DMS79 treated with DMSO at 0.1 percent for 48 hours (cell line): Measurements from ENCODE around the gene LAMA5.

ENCODE experiments used
- DNase-seq: peaks from one replicate; lab custom pipeline; 2025; lab: John Stamatoyannopoulos, UW

Gene LAMA5

GRCh38 chr20:62326959-62327725, 40.0 kb downstream of the LAMA5 start:
- DNase-seq: no peak

DNA sequence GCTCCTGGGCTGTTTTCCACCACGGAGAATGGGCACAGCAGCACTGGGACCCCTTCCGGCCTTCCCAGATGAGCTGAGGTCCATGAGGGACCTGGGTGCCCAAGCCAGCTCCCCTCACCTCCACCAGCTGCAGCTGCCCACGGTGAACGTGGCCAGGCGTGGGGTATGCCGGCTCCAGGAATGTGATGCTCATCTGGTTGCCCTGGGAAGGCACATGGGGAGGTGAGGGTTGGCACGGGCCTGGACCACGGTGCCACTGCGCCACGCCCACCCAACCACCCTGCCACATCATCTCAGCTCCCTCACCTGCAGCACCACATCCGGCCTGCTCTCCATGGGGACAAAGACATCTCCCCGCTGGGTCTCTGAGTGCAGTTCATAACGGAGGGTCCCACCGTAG, 40.6 kb downstream of the LAMA5 start:
- DNase-seq: no peak

DNA sequence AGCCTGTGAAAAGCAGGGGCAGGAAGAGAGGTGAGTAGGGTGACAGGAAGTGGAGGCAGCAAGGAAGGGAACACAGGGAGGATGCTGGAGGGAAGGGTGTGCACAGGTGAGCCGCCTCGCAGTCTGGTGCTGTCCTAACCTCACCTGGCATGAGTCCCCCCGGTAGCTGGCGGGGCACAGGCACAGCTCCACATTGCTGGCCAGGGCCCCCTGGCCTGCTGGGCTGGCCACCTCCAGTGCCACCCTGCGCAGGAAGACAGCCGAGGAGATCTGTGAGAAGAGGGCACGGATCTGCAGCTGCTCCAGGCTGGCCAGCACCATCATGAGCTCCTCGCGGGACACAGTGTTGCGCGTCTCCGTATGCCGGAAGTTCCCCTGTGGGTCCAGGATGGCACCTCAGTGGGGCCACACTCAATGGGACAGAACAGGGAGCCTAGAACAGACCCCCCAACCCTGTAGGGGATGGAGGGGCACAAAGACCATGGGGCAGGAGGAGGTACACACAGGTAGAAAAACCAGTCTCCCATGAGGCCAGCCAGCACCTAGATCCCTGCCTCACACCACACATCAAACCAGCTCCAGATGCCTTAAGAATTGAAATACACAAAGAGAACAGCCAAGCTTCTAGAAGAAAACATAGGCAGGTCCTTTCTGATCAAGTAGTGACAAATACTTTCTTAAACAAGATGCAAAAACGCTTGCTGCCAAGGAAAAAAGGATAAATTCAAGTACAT, 41.8 kb downstream of the LAMA5 start:
- no peak for DNase-seq

DNA sequence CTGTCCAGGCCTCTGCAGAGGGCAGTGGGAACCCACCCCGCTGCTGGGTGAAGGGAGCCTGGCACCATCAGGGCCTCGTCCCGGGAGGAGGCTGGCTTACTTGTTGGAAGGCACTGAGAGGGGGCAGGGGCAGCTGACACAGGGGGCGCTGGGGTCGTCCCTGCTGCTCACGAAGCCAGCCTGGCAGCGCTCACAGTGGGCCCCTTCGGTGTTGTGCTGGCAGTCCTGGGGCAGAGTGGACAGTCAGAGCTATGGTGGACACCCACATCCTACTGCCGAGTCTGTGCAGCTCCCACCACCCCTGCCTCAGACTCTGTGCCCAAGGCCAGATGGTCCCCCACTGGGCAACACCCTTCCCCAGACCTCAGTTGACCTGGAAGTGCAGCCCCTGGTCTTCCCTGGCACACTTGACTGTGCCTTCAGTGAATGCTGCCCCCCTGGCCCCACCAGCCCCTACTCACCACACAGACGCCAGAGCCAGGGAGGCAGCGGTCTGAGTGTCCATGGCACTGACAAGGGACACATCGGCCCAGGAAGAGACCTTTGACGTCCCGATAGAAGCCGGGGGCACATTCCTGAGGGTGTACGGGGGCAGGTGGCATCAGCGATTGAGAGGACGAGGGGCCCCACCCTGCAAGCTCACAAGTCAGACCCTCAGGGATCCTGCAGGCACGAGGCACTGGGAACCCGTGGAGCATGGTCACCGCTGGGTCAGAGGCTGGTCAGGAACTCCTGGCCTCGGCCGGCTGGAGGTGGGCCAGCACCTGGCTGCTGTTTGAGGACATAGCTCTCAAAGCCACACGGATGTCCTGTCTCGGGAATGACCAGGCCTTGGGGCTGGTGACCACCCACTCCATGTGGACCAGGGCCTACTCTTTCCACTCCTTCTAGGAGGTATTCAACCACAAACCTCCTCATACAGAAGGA, 42.9 kb downstream of the LAMA5 start:
- DNase-seq: no peak

DNA sequence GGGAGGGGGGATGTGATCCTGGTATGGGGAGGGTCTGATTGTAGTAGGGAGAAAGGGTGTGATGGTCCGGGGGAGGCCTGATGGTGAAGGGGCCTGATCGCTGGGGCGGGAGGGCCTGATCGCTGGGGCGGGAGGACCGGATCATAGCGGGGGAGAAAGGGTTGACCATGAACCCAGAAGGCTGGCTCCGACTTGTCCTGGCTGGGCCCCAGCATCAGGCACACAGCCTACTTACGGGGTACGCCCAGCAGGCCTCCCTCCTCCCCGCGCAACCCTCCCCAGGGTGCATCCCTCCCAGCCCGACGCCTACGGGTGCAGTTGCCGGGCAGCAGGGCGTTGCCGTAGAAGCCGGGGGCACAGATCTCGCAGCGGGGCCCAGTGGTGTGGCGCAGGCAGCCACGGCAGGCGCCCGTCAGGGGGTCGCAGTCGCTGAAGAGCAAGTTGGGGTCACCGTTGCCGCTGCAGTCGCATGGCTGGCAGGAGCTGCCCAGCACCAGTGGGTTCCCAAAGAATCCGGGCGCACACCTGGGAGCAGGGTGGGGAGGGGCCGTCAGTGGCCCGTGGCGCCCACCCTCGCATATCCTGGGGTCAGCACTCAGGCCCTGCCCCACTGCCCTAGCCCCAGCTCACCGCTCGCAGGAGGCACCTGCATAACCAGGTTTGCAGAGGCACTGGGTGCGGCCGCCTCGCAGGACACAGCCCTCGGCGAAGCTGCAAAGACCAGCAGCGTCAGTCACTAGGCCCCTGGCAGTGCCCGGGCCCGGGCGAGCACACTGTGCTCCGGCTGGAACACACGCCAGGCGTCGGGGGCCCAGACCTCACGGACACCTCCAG, 43.7 kb downstream of the LAMA5 start:
- DNase-seq: no peak

DNA sequence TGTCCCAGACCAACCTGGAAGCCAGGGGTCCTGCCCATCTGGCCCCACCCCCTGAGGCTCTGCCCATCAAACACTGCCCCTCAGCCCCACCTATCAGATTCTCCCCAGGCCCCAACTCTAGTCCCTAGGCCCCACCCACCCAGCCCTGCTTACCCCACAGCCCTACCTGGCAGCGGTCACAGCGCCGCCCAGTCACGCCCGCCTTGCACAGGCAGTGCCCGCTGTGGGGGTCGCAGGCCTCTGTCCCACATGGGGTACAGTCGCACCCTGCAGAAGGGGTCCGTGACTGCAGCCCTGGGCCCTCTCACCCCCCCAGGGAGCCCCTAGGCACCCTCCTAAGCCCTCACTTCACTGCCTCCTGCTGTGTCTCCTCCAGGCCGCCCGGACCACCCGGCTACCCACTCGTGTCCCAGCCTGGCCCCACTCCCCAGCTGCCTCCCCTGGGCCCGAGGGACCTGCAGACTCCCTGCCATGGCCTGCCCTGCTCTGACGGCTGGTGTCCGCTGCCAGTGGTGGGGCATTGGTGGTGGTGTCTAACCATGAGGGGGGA, 44.5 kb downstream of the LAMA5 start:
- DNase-seq: no peak

DNA sequence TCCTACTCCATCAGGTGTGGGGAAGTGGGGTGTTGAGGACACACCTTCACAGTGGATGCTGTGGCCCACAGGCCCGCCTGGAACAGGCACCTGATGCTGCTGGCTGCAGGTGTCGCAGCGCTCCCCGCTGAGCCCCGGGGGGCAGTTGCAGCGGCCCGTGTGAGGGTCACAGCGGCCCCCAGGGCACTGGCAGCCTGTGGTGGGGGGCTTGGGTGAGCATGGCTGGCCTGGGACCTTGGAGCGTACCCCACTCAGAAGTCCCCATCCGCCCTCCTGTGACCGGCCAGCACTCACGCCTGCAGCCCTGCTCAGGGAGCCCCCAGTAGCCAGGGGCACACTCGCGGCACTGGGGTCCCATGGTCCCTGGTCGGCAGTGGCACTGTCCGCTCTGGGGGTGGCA, 45.1 kb downstream of the LAMA5 start:
- no peak for DNase-seq

- DNase-seq: no peak
Observed at GRCh38 chr20:62321521-62321948, 45.6 kb downstream of the LAMA5 start.

DNA sequence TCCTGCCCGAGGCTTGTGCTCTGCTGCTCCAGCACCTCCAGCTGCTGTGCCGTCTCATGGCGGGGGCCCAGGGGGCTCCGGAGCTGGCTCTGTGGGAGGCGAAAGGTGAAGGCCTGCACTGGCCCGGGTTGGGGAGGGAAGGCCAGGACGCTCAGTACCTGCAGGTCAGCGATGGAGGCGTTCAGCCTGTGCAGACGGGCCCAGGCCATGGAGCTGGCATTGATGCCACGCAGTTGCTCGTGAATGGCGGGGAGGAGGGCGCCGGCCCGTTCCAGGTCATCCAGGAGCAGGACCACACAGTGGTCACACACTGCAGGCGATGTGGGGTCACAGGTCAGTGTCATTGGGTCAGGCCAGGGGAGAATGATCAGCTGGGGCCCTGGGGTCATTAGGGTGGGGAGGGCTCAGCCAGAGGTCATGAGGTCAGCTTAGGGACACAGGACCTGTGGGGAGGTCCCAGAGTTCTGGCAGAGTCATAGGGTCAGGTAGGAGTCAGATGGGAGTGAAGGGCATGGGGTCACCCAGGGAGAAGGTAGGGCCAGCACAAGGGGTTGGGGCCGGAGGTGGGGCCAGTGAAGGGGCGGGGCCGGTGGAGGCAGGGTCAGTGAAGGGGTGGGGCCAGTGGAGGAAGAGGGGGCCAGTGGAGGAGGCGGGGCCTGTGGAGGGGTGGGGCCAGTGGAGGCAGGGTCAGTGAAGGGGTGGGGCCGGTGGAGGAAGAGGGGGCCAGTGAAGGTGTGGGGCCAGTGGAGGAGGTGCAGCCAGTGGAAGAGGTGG, 46.3 kb downstream of the LAMA5 start:
- no peak for DNase-seq

GRCh38 chr20:62319346-62319909, 47.7 kb downstream of the LAMA5 start:
- no peak for DNase-seq

DNA sequence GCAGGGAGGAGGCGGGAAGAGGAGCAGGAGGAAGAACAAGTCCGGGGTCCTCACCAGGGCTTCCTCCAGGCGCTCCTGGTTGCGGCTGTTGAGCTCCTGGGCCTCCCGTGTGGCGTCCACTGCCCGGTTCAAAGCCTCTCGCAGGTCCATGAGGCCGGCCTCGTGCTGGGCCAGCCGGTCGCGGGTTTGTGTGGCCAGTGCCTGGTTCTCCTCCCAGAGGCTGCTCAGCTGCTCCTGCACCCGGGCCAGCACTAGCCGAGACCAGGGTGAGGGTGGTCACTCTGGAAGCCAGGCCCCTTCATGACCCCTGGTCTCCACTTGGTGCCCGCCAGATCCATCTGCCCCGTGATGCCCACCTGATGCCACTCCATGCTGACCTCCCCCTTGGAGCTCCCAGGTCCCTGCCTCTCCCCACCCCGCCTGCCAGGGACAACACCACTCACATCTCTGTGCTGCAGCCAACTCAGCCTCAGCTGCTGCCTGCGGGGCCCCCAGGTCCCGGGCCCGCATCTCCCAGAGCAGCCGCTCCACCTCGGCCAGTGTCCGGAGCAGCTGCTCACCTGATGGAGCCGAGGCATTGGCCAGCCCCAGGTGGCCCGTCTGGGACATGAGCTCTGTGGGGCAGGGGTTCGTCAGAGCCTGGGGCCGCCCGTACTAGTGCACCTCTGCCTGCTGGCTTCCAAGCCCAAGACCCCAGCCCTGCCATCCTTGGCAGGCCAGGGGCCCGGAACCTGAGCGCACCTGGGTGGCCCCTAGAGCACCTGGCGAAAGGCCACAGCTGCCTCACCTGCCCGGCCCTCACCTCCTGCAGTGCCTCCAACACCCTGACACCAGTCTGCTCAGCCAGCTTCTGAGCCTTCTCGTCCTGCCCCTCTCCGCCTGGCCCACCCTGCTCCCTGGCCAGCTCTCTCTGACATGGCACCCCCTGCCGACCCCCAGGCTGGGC, 48.4 kb downstream of the LAMA5 start:
- no peak for DNase-seq

DNA sequence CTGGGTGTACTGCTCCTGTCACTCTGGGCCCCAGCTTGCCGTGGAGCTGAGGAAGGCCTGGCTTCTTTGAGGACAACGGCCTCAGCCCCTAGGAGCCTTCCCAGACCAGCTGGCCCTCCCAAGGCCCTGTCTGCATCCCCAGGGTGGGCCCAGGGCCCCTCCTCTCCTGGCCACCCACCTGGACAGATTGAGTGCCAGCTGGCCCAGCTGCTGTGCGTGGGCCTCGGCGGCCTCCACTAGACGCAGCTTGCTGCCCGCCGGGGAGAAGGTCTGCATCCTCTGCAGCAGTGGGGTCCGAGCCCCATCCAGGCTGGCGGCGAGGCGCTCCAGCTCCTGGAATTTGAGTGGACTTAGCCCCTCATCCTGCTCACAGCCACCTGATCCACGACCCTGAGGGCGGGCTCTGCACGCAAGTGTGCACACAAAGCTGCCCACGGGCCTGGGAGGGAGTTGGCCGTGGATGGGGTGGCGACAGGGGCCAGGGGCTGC, 49.9 kb downstream of the LAMA5 start:
- no peak for DNase-seq

DNA sequence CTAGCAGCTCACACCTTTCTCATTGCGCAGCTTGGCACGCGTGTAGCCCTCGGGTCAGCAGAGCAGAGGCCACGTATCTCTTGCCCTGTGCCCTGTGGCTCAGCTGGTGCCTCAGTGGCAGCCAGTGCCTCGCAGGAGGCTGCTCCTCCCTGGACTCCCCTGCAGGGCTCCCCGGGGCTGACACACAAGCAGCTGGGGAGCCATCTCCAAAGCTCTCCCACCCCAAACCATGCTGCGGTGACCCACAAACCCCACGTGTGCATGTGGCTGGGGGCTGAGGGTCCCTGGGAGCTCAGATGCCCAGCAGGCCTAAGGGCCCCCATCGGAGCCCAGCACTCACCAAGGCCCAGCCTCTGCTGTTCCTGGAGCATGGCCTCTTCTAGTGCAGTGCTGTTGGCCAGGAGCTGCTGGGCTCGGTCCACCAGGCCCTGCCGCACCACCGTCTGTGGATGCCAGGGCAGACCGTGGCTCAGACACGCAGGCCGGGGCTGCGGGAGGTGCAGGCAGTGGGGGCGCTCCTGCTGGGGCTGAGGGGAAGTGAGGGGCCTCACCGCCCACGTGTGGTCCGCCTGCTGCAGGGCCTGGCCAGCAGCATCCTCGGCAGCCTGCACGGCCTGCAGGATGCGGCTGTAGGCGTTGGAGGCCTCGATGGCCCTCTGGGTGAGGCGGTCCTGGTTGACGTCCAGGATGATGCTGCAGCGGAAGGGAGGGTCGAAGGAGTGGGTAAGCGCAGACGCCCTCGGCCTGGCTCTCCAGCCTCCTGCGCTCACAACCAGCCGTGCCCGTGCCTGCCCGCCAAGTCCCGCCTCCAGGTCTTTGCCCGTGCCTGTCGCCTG, 50.6 kb downstream of the LAMA5 start:
- DNase-seq: no peak

- no peak for DNase-seq
Observed at GRCh38 chr20:62315773-62316172, 51.3 kb downstream of the LAMA5 start.

GRCh38 chr20:62314711-62315302, 52.3 kb downstream of the LAMA5 start:
- DNase-seq: no peak

GRCh38 chr20:62314339-62314638, 52.8 kb downstream of the LAMA5 start:
- DNase-seq: no peak

DNA sequence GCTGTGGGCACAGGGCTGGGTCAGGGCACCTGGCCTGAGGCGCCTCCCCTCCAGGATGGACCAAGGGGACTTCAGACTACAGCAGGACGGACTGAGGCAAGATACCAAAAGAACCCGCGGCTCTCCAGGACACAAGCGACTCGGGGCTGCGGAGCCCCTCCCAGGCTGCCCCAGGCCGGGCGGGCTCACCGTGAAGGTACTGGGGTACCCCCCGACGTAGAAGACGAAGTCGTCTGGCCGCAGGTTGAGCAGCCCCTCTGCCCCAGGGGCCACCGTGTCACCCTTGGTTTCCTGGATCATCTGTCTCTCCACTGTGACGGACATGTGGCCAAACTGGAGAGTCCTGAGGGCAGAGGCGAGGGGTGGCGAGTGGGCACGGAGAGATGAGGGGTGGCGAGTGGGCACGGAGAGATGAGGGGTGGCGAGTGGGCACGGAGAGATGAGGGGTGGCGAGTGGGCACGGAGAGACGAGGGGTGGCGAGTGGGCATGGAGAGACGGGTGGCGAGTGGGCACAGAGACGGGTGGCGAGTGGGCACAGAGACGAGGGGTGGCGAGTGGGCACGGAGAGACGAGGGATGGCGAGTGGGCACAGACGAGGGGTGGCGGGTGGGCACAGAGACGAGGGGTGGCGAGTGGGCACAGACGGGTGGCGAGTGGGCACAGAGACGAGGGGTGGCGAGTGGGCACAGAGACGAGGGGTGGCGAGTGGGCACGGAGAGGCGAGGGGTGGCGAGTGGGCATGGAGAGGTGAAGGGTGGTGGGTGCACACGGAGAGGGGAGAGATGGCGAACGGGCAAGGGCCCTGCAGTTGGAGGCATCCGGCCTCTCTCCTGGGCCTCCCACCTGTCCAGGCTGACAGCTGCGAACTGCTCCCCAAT, 53.4 kb downstream of the LAMA5 start:
- no peak for DNase-seq
